Measurements from ENCODE around the gene ZNF830. TPM values are rescaled to one million over a fixed set of nuclear protein-coding genes. Genes with fewer than 3 reads are reported as not detected.
"Not testable (repeated sequence)": the region's sequence is repeated elsewhere in the genome, so short reads cannot be mapped to it uniquely, and the experiment has no call there.

Gene ZNF830
- total RNA-seq, result 10 to 100 TPM in 3 of 4 donors, 1 to 10 TPM in 1; 8.3 to 11.2 (median 10.6) TPM
- polyA plus RNA-seq, result 6.8 TPM
- long read RNA-seq, donor 1, transcript ZNF830-201 (1 exons, 2,246 nt), result major isoform, 7 of 8 reads
- long read RNA-seq, donor 1, partial matches to known transcripts, result 0 of 8 reads
- long read RNA-seq, donor 1, other reads (novel, unspliced or antisense), result 1 of 8 reads
- long read RNA-seq, donor 2, transcript ZNF830-201 (1 exons, 2,246 nt), result major isoform, 8 of 8 reads
- long read RNA-seq, donor 2, partial matches to known transcripts, result 0 of 8 reads
- long read RNA-seq, donor 2, other reads (novel, unspliced or antisense), result 0 of 8 reads
- long read RNA-seq, donor 3, transcript ZNF830-201 (1 exons, 2,246 nt), result major isoform, 18 of 18 reads
- long read RNA-seq, donor 3, partial matches to known transcripts, result 0 of 18 reads
- long read RNA-seq, donor 3, other reads (novel, unspliced or antisense), result 0 of 18 reads
- long read RNA-seq, donor 4, partial matches to known transcripts, result 0 of 4 reads
- long read RNA-seq, donor 4, other reads (novel, unspliced or antisense), result 0 of 4 reads

- Histone ChIP-seq H3K4me1 (ENCODE audit: control insufficient read depth, insufficient read depth, low read length) (no peaks in the 10 kb centered on the region), H3K27me3 (ENCODE audit: control insufficient read depth, insufficient read depth) (no peaks in the 10 kb centered on the region), H3K4me3 (ENCODE audit: low read length) (peak within 1 kb of the TSS; percentile 93), H3K9me3 (ENCODE audit: control insufficient read depth, low read length) (no peaks in the 10 kb centered on the region), H3K27ac (ENCODE audit: low read length) (peak within 1 kb of the TSS; percentile 95)
- DNase-seq (peak; percentile 92 to 96 (median 94)), ATAC-seq (peak; percentile 97 to 99)
- WGBS, result under 1% methylated on average over 65 of the region's 65 CpGs
- intact Hi-C loops (cut with DNase I), result no loop called here
These were observed at the start of gene ZNF830, which contains the start of gene CCT6B for GRCh38 chr17:34961093-34961911. Gene ZNF830 (plus strand): TSS chr17:34961540. CDS start chr17:34961567, 27 bp downstream. Gene CCT6B (minus strand): TSS chr17:34961460. CDS start chr17:34961393, 67 bp downstream.

GRCh38 chr17:34913001-34913400 is 48.3 kb upstream of the ZNF830 start:
- 58% methylated on average over 1 of the region's 1 CpG for WGBS
- DNase-seq (no peak), ATAC-seq (no peak)
- Histone ChIP-seq H3K27ac (ENCODE audit: low read length) (no peak overlapping the region), H3K9me3 (ENCODE audit: control insufficient read depth, low read length) (no peaks in the 10 kb centered on the region), H3K27me3 (ENCODE audit: control insufficient read depth, insufficient read depth) (no peaks in the 10 kb centered on the region), H3K4me3 (ENCODE audit: low read length) (no peak overlapping the region), H3K4me1 (ENCODE audit: control insufficient read depth, insufficient read depth, low read length) (no peaks in the 10 kb centered on the region)
- intact Hi-C loops (cut with DNase I), result no loop called here

- DNase-seq (no peak), ATAC-seq (no peak)
- H3K9me3 ChIP-seq (ENCODE audit: control insufficient read depth, low read length), result no peaks in the 10 kb centered on the region
- intact Hi-C loops (cut with DNase I), result no loop called here
- no peak overlapping the region for H3K4me3 ChIP-seq (ENCODE audit: low read length)
- no peaks in the 10 kb centered on the region for H3K4me1 ChIP-seq (ENCODE audit: control insufficient read depth, insufficient read depth, low read length)
- WGBS, result 56% methylated on average over 2 of the region's 2 CpGs
- H3K27ac ChIP-seq (ENCODE audit: low read length), result no peak overlapping the region
- no peaks in the 10 kb centered on the region for H3K27me3 ChIP-seq (ENCODE audit: control insufficient read depth, insufficient read depth)
These were observed 45.2 kb upstream of the ZNF830 start for GRCh38 chr17:34916120-34916519.

GRCh38 chr17:34917381-34917780 is 44.0 kb upstream of the ZNF830 start:
- no peak for DNase-seq
- no peaks in the 10 kb centered on the region for H3K9me3 ChIP-seq (ENCODE audit: control insufficient read depth, low read length)
- no peak overlapping the region for H3K27ac ChIP-seq (ENCODE audit: low read length)
- no peaks in the 10 kb centered on the region for H3K4me1 ChIP-seq (ENCODE audit: control insufficient read depth, insufficient read depth, low read length)
- no peaks in the 10 kb centered on the region for H3K27me3 ChIP-seq (ENCODE audit: control insufficient read depth, insufficient read depth)
- no peak overlapping the region for H3K4me3 ChIP-seq (ENCODE audit: low read length)
- 94% methylated on average over 1 of the region's 1 CpG for WGBS
- ATAC-seq, result no peak
- intact Hi-C loops (cut with DNase I), result no loop called here

- intact Hi-C loops (cut with DNase I), result no loop called here
- DNase-seq, result no peak
These were observed 40.7 kb upstream of the ZNF830 start for GRCh38 chr17:34920676-34921075.

GRCh38 chr17:34926661-34927060 is 34.7 kb upstream of the ZNF830 start:
- ATAC-seq (no peak), DNase-seq (no peak)
- intact Hi-C loops (cut with DNase I), result no loop called here
- no peak overlapping the region for H3K4me3 ChIP-seq (ENCODE audit: low read length)
- no peak overlapping the region for H3K27ac ChIP-seq (ENCODE audit: low read length)
- 93% methylated on average over 3 of the region's 3 CpGs for WGBS
- no peaks in the 10 kb centered on the region for H3K27me3 ChIP-seq (ENCODE audit: control insufficient read depth, insufficient read depth)
- H3K9me3 ChIP-seq (ENCODE audit: control insufficient read depth, low read length), result no peaks in the 10 kb centered on the region
- no peaks in the 10 kb centered on the region for H3K4me1 ChIP-seq (ENCODE audit: control insufficient read depth, insufficient read depth, low read length)

More at GRCh38 chr17:34920676-34921075, 40.7 kb upstream of the ZNF830 start:
- 84% methylated on average over 4 of the region's 4 CpGs for WGBS
- Histone ChIP-seq H3K9me3 (ENCODE audit: control insufficient read depth, low read length) (no peaks in the 10 kb centered on the region), H3K27ac (ENCODE audit: low read length) (no peak overlapping the region), H3K4me3 (ENCODE audit: low read length) (no peak overlapping the region), H3K4me1 (ENCODE audit: control insufficient read depth, insufficient read depth, low read length) (no peaks in the 10 kb centered on the region), H3K27me3 (ENCODE audit: control insufficient read depth, insufficient read depth) (no peaks in the 10 kb centered on the region)
- ATAC-seq, result no peak

GRCh38 chr17:34930283-34930682 is 31.1 kb upstream of the ZNF830 start:
- no peak overlapping the region for H3K4me3 ChIP-seq (ENCODE audit: low read length)
- H3K27me3 ChIP-seq (ENCODE audit: control insufficient read depth, insufficient read depth), result no peaks in the 10 kb centered on the region
- H3K27ac ChIP-seq (ENCODE audit: low read length), result no peak overlapping the region
- intact Hi-C loops (cut with DNase I), result no loop called here
- no peak for DNase-seq
- no peaks in the 10 kb centered on the region for H3K9me3 ChIP-seq (ENCODE audit: control insufficient read depth, low read length)
- ATAC-seq, result no peak
- H3K4me1 ChIP-seq (ENCODE audit: control insufficient read depth, insufficient read depth, low read length), result no peaks in the 10 kb centered on the region

GRCh38 chr17:34950780-34951179 is 10.6 kb upstream of the ZNF830 start:
- DNase-seq; H3K4me3 ChIP-seq (ENCODE audit: low read length); H3K9me3 ChIP-seq (ENCODE audit: control insufficient read depth, low read length); H3K27me3 ChIP-seq (ENCODE audit: control insufficient read depth, insufficient read depth); H3K4me1 ChIP-seq (ENCODE audit: control insufficient read depth, insufficient read depth, low read length); ATAC-seq; intact Hi-C loops (cut with DNase I); H3K27ac ChIP-seq (ENCODE audit: low read length): not testable (repeated sequence)
- 89% methylated on average over 4 of the region's 4 CpGs for WGBS

- no peaks in the 10 kb centered on the region for H3K27me3 ChIP-seq (ENCODE audit: control insufficient read depth, insufficient read depth)
- no peaks in the 10 kb centered on the region for H3K4me1 ChIP-seq (ENCODE audit: control insufficient read depth, insufficient read depth, low read length)
- no peak for DNase-seq
- H3K4me3 ChIP-seq (ENCODE audit: low read length), result no peak overlapping the region
- intact Hi-C loops (cut with DNase I), result no loop called here
- H3K27ac ChIP-seq (ENCODE audit: low read length), result no peak overlapping the region
- WGBS, result 52% methylated on average over 1 of the region's 1 CpG
- no peak for ATAC-seq
- no peaks in the 10 kb centered on the region for H3K9me3 ChIP-seq (ENCODE audit: control insufficient read depth, low read length)
These were observed 2.9 kb upstream of the ZNF830 start for GRCh38 chr17:34958438-34958837.

GRCh38 chr17:34974179-34974578 is 12.8 kb downstream of the ZNF830 start:
- Histone ChIP-seq H3K27ac (ENCODE audit: low read length) (no peak overlapping the region), H3K9me3 (ENCODE audit: control insufficient read depth, low read length) (no peaks in the 10 kb centered on the region), H3K4me1 (ENCODE audit: control insufficient read depth, insufficient read depth, low read length) (no peaks in the 10 kb centered on the region), H3K27me3 (ENCODE audit: control insufficient read depth, insufficient read depth) (no peaks in the 10 kb centered on the region), H3K4me3 (ENCODE audit: low read length) (no peak overlapping the region)
- intact Hi-C loops (cut with DNase I), result no loop called here
- no peak for DNase-seq
- 35% methylated on average over 2 of the region's 2 CpGs for WGBS
- ATAC-seq, result no peak

Measured in right cardiac atrium (tissue), 5 donors.